GM19455 (cell line): Measurements from ENCODE around the gene MAPK10.
A peak's percentile ranks its signal among the peaks of the same experiment; 100 is the strongest.
"Not testable (repeated sequence)": the region's sequence is repeated elsewhere in the genome, so short reads cannot be mapped to it uniquely, and the experiment has no call there.

Experiments
- ATAC-seq: cut with Tn5 transposase; IDR thresholded peaks from one replicate; pipeline ENCODE4 v1.9.1; 2021; ENCODE audit not compliant: unreplicated experiment

The MAPK10 gene

DNA sequence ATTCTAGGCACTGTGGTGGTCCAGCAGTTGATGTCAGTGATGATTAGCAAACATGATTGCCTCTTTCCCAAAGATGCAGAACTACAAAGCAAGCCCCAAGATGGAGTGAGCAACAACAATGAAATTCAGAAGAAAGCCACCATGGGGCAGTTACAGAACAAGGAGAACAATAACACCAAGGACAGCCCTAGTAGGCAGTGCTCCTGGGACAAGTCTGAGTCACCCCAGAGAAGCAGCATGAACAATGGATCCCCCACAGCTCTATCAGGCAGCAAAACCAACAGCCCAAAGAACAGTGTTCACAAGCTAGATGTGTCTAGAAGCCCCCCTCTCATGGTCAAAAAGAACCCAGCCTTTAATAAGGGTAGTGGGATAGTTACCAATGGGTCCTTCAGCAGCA, 365.3 kb downstream of the MAPK10 start:
- ATAC-seq = no peak

DNA sequence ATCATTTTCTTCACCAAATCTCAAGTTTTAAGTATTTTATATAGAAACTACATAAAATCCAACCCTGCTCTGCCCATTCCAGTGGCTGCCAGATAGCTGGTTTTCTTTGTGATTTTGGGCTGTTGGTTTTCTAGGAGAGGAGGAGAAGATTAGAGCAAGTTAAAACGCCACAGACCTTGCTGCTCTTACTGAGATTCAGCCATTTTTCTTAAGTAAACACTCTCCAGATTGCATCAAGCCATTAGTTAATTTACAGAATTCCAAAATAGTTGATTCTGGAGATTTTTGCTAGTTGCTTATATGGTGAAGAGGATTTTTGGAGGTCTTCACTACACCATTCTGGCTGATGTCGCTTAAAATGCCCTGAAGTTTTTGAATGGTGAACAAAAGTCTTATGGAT, 366.2 kb downstream of the MAPK10 start:
- ATAC-seq = no peak

DNA sequence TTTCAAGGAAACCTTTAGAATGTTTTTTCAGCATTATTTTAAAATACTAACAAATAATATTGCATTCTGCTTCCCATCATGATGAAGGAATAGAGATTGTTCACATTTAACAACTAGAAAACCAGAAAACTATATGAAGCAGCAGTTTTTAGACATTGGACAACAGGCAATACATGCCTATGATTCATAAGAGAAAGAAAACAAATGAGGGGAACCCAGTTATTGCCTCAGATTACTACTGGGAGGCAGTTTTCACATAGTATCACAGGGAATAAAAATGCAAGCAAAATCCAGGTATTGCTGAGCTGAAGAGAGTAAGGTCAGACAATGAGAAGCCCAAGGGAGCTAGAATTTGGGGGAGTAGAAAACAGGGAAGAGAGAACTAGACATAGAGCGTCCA, 373.6 kb downstream of the MAPK10 start:
- ATAC-seq = no peak

DNA sequence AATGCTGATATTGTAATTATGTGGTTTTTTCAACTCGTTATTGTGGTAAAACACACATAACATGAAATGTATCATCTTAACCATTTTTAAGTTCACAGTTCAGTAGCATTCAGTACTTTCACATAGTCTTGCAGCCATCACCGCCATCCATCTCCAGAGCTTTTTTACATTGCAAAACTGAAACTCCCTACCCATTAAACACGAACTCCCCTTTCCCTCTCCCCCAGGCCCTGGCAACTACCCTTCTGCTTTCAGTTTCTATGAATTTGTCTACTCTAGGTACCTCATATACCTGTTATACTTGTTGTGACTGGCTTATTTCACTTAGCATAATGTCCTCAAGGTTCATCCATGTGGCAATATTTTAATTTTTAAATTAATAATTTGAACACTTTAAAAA, 380.6 kb downstream of the MAPK10 start:
- ATAC-seq = peak; percentile 71

DNA sequence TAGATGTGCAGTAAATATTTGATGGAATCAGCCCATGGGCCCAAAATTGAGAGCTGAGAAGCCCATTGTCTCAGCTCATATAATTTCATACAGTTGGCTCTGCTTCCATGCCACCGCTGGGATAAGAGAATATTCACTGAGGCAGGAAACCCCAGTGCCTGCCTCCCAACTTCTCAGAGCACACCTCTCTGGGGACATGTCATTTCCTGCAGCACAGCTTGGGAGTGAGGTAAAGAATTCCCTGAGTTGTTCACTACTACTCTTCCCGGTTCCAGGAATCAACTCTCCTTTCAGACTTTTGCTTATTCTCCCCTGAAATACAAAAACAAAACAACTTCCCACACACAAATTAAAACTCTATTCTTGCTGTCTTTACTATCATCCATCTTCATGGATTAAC, 389.3 kb downstream of the MAPK10 start:
- ATAC-seq = no peak

DNA sequence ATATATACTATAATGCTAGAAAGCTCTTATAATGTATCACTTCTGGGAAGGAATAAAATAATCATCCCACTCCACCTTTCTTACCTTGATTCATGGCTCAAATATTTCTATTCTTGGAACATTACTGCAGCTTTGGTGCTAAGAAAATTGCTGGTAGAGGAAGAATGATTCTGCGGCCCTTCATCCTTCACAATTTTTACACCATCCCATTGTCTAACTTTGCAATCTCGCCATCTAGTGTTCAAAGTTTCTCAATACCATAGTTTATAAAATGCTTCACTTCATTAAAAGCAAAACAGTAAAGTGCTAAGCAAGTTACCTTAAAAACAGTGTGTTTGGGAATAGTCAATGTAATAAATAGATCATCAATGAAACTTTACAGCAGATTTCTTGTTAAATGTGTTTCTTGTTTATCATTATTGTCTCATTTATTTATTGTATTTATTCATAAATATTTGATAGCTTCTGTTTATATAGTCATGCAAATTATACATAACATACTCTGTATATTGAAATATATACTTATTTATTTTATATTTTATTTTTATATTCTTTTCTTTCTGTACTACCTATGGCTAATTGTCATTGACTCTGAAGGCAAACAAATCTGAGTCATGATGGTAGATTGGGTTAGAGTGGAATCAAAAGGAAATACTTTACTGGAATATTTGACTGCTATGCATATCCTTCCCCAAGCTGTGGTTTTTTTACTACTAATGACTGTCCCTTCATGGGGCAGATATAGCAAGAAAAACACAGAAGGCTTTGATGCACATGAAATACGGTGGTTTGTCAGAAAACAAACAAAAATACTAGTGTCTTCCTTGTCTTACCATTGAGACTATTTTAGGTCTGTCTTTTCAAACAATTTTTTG, 390.7 kb downstream of the MAPK10 start:
- ATAC-seq = peak; percentile 67

DNA sequence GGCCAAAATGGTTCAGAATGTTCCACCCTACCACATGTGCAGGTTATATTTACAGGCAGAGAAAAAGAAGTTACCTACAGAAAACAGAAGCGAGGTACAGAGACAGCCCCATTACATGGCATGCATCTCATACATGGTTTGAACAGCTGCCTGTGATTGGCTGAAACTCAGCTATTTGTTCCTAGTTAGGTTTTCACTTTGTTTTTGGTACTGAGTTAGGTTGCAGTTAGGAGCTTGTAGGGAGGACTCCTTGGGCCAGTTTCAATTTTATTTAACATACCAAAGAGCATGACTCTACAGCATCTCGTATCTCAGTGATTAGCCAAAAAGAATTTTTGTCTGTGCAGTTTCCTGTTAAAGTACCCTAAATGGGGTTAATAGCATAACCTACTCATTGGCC, 392.0 kb downstream of the MAPK10 start:
- ATAC-seq = no peak

DNA sequence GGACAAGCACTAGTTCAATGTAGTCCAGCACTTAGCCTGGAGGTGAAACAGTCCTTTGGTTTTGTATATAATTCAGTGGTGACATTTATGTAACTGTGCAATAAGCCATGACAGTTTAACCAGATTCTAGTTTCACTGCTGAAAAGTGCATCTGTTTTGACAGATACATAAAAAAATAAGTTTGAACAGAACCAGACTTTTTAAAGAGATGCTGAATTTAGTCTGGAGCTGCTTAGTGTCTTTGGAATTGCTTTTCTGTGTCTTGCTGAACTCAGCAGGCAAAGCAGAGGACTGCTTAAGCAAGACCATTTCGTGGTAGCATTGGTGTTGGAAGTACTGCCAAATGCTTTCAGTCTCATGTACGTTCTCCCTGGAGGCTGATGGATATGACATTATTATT, 393.5 kb downstream of the MAPK10 start:
- no peak for ATAC-seq

DNA sequence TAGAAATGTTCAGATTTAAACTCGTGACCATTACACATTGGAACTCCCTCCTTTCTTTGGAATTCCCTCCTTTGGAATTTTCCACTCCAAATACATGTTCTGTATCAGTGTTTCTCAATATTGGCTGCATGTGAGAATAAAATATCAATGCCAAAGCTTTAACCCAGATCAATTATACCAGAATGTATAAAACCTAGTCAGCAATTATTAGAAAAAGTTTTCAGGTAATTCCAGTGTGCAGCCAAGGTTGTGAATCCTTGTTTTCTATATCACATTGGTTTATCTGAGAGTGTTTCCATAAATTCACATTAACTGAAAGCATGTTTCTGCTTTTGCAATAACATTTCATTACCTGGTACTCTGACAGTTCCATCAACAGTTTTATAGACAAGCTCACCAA, 394.3 kb downstream of the MAPK10 start:
- no peak for ATAC-seq

DNA sequence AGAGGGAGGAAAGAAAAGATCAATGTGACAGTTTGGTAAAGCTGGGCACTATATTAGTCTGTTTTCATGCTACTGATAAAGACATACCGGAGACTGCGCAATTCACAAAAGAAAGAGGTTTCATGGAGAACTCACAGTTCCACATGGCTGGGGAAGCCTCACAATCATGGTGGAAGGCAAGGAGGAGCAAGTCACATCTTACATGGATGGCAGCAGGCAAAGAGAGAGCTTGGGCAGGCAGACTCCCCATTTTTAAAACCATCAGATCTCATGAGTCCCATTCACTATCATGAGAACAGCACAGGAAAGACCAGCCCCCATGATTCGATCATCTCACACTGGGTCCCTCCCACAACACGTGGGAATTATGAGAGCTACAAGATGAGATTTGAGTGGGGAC, 394.8 kb downstream of the MAPK10 start:
- not testable (repeated sequence) for ATAC-seq

DNA sequence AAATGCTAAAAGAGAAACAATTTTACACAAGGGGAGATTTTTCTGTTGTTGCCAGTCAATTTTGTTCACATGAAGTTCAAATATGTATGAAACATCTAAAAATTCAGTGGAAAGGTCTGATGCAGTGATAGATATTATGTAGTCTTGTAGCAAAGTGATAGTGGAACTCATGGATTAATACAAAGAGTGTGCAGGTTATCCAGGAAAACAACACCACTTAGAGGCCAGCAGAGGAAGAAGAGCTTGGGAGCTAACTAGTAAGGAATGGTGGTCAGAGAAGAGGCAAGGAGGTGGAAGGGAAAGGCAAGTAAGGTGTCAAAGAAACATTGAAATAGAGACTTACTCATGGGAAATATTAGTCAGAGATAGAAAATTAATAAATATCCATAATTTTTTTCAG, 395.6 kb downstream of the MAPK10 start:
- ATAC-seq = no peak

DNA sequence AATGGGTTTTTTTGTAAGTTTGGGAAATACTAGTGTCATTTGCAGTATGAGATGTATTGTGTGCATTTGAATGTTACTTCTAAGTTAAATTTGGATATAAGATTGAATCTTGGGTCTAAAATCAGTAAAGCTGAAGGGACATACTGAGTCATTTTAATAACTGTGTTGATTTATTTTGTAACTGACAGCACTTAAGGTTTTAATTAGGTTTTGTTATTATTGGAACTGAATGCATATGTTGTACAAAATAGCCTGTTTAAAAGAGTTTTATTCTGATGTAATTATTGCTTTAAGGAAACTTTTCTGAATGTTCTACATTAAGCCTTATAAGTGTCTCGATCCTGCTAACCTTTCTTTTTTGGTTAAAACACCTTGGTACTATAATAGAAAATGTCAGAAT, 396.6 kb downstream of the MAPK10 start:
- ATAC-seq = no peak

DNA sequence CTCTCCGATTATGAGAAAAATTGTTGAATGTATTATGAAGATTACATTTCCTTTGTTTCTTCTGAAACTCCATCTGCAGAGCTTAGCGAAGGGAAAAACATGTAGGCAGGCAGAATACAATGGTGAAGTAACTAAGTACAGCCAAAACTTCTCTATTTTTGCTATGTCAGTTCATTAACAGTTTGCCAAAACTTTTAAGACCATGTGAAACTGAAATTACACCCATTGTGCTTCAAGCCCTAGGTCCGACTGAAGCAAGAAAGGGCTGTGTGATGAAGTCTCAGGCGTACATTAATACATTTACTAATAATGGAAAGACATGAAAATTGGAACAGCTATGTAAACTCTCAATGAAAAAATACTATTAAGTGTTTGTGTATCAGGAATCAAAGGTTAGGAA, 398.0 kb downstream of the MAPK10 start:
- ATAC-seq = no peak

DNA sequence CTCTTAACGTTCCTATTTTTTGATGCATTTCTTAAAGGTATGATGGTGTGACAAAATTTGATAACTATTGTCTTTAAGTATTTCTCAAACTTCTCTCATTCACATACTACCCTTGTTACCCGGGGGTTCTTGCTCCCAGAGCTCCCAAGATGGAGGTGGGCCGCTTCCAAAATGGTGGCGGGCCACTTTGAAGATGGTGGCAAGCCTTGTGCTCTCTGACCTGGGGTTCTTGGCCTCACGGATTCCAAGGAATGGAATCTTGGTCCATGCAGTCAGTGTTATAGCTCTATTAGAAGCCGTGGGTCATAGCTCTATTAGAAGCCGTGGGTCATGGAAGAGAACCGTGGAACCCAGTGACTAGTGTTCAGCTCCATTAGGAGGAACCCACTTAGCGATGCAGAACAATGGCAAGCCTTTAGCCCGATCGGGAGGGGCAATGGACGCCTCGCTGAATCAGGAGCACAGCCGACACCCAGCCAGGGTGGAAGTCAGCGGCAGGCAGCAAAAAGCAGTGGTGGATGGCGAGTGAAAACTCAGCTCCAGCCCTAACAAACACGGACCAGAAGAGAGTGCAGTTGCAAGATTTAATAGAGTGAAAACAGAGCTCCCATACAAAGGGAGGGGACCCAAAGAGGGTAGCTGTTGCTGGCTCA, 403.4 kb downstream of the MAPK10 start:
- no peak for ATAC-seq

DNA sequence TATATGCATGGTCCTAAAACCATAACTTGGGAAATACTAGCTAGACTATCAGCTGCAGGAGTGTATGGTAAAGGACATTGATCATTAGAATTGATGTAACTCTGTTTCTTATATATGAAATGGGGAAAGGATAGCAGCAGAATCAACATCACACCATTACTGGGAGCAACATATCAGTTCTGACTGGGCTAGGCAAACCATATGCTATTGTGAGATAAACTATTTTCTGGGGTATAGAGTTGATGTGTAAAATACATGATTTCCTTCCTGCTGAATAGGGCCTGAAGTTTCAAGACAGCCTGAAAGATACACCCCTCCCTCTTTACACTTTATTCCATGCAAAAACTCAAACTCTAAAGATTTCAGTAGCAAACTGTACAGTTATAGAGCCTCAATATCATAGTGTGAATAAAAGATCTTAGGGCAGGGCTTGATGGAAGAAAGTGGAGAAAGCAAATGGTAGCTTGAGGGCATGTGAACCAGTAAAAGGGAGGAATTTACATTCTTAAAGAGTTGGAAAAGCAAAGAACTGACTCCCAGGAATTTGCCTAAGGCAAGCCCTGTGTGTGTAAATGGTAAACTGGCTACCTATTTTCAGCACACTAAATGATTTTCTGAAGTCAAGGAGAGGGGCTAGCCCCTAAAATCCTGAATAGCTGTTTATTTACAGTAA, 404.1 kb downstream of the MAPK10 start:
- ATAC-seq = no peak

DNA sequence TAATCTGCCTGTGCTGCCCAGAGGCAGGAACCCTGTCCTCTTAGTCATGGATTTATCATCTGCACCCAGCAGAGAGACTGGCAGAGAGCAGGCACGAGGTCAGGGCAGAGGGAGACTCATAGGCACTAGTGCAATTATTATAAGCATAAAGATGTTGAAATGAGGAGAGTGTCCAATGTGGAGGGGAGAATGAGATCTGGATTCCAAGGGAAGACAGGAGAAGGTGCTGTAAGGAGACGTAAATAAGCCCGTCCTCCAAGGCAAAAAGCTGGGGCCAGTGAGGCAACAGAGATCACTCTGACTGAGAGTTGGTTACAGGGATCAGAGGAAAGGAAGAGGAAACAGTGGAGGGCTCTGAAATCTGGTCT, 406.2 kb downstream of the MAPK10 start:
- ATAC-seq = no peak

DNA sequence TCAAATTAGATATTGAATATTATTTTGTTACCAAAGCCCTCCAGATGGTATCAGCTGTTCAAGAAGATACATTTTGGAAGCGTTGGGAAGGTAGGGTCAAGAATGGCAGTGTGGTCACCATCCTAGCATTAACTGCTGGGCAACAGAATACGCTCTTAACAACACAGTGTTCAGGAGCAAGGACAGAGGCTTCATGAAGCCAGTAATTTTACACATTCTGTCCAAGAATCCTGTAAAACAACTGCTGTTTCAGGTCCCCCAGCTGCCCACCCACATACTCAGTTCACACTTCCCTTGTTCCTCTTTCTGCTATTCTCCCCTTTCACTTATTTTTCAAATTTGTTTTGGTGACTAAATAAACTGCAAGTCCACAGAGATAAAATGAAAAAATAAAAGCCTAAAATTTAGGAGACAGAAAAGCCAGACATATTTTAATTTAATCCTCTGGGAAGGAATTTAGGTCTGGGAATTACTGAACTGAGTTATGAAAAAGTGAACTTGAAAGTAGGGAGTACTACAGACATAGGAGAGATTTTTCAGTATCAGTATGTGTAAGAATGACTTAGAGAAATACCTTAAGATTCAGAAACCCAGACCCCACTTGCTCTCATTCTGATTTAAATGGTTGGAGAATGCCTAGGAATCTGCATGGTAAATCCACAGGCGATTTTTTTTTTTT, 406.7 kb downstream of the MAPK10 start:
- no peak for ATAC-seq

DNA sequence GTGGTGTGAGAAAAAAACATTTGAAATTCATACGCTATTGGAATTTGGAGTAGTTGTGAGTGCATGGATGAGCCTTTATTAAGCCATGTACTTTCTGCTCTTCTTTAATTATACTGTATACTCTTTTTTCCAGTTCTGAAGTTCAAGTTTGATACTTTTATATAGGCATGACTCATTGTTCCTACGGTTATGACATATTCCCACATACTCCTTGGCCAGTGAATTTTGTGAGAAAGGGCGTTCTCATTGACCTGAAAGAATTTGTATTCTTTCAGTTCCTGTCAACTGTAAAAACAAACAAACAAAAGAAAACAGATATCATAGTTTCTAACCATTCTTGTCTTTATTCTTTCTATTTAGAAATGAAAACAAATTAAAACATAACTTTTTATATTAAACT, 407.3 kb downstream of the MAPK10 start:
- no peak for ATAC-seq

DNA sequence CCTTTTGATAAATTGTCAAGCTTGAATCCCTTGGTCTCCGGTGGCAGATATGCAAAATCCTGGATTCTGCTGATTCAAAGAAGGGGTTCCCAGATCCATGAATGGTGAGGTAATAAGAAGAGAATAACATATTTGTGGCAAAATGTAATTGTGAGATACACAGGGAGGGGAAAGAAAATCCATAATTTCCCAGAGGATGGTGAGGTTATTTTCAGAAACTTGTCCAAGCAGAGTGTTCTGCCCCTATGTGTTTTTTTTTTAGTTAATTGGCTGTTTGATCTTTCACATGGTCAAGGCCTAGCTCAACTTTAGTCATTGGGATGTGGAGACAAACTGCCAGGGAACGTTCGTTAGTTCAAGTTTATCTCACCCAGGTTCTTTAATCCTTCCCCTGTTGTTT, 408.8 kb downstream of the MAPK10 start:
- ATAC-seq = no peak

DNA sequence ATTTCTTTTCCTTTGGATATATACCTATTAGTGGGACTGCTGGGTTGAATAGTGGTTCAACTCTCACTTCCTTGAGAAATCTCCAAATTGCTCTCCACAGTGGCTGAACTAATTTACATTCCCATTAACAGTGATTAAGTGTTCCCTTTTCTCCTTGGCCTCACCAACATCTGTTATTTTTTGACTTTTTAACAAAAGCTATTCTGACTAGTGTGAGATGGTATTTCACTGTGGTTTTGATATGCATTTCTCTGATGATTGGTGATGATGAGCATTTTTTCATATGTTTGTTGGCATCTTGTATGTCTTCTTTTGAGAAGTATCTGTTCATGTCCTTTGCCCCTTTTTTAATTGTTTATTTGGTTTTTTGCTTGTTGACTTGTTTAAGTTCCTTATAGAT, 413.0 kb downstream of the MAPK10 start:
- no peak for ATAC-seq

DNA sequence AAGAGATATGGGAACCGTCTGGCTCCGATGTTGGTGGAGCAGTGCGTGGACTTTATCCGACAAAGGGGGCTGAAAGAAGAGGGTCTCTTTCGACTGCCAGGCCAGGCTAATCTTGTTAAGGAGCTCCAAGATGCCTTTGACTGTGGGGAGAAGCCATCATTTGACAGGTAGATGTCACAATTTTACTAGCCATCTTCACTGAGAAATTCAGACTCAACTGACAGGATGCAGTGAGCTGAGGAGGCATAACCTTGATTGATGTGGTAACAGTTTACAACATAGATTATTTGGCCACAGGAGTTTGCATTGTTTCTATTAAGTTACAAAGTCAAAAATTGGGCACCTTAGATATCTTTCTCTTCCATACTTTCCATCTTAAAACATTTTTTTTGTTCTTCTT, 417.7 kb downstream of the MAPK10 start:
- ATAC-seq = no peak

DNA sequence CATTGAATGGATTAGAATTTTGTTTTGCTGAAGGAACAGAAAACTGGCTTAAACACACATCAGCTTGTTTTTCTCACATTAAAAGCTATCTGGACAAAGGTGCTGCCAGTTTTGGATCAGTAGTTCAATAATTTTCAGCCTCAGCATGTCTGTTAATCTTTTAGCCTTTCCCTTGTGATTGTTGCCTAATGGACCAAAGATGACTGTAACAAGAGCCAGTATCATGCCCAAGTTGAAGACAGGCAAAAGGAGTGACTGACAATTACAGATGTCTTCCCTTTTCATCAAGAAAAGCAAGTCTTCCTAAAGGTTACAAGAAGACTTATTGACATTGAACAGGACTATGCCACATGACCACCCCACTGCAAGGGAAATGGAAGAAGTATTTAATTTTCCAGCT, 419.7 kb downstream of the MAPK10 start:
- no peak for ATAC-seq
